GM12874 (cell line): ENCODE measurements around the gene CCT3.
A peak's percentile ranks its signal among the peaks of the same experiment; 100 is the strongest.

Experiments
- CTCF ChIP-seq: IDR thresholded peaks from 2 replicates; pipeline ENCODE4 v1.5.1; 2011; ENCODE audit warnings: low read depth, mild to moderate bottlenecking, control low read depth, low read length, moderate library complexity; ENCODE audit not compliant: insufficient read depth

The CCT3 gene

GRCh38 chr1:156337052-156337887 lies 822 bp downstream of the CCT3 start:
- TF ChIP-seq CTCF = no peak

GRCh38 chr1:156336242-156336641 lies 1.9 kb downstream of the CCT3 start:
- TF ChIP-seq CTCF = peak; percentile 36; the same call in 1 of the 2 replicates

- no peak for TF ChIP-seq CTCF
These were observed 17.5 kb downstream of the CCT3 start for GRCh38 chr1:156320560-156320959.

- 0 out of 2 replicates have a peak, but pooled peaks have one; percentile 15 for TF ChIP-seq CTCF
These were observed 18.4 kb downstream of the CCT3 start for GRCh38 chr1:156319664-156320063.

GRCh38 chr1:156316909-156317308 lies 21.2 kb downstream of the CCT3 start:
- no peak for TF ChIP-seq CTCF

GRCh38 chr1:156310962-156311361 lies 27.1 kb downstream of the CCT3 start:
- no peak for TF ChIP-seq CTCF

- no peak for TF ChIP-seq CTCF
These were observed 30.0 kb downstream of the CCT3 start for GRCh38 chr1:156308078-156308477.
